IMR-90 (cell line): ENCODE measurements around the gene RGS9. TPM values are rescaled to one million over a fixed set of nuclear protein-coding genes. Genes with fewer than 3 reads are reported as not detected.

Source experiments
- ATAC-seq: fragments of 200-7000 bp; cut with Tn5 transposase; 2 replicates; pipeline ENCODE4 v1.9.1; 2020; ENCODE audit warnings: low read depth, mild to moderate bottlenecking, moderate library complexity
- BruUV-seq: library from RNA; stranded (reverse); fragments of 400-500 nt; replicated peaks from 2 replicates; lab custom pipeline; 2021; lab: Mats Ljungman, UMichigan
- CTCF ChIA-PET: fragments of 300-600 bp; formaldehyde crosslinking; extraction: SDS; loops from one replicate; lab custom pipeline; 2021; ENCODE audit warnings: antibody characterized with exemption; lab: Yijun Ruan, JAX
- POLR2A ChIA-PET: fragments of 300-600 bp; sonication (Branson Sonifier 250); formaldehyde crosslinking; loops from one replicate; lab custom pipeline; 2022; ENCODE audit warnings: antibody characterized with exemption; ENCODE audit not compliant: unreplicated experiment; lab: Charles Lee
- DNase-seq: peaks from one replicate; pipeline ENCODE4 v3.0.0; 2013
- H2AFZ ChIP-seq: replicated peaks from 2 replicates; pipeline ENCODE3; 2013; ENCODE audit warnings: low read length, mild to moderate bottlenecking; ENCODE audit not compliant: poor library complexity
- H2AK5ac ChIP-seq: 2 replicates; pipeline ENCODE4 v1.6.1; 2013; ENCODE audit warnings: low read depth, low read length, inconsistent platforms
- H2AK9ac ChIP-seq: replicated peaks from 2 replicates; pipeline ENCODE3; 2013; ENCODE audit warnings: mild to moderate bottlenecking, low read depth, low read length, moderate library complexity; ENCODE audit not compliant: poor library complexity
- H2BK120ac ChIP-seq: 2 replicates; pipeline ENCODE4 v1.6.1; 2013; ENCODE audit warnings: low read depth, low read length, inconsistent platforms
- H2BK15ac ChIP-seq: 3 replicates; pipeline ENCODE4 v1.6.1; 2013; ENCODE audit warnings: low read depth, low read length, inconsistent platforms
- H2BK20ac ChIP-seq: 2 replicates; pipeline ENCODE4 v1.6.1; 2013; ENCODE audit warnings: low read depth, mild to moderate bottlenecking, inconsistent platforms, low read length, moderate library complexity
- H2BK5ac ChIP-seq: 2 replicates; pipeline ENCODE4 v1.6.1; 2013; ENCODE audit warnings: mild to moderate bottlenecking, low read depth, low read length, inconsistent platforms; ENCODE audit not compliant: poor library complexity, severe bottlenecking
- H3K14ac ChIP-seq: replicated peaks from 2 replicates; pipeline ENCODE4 v1.6.1; 2013; ENCODE audit warnings: low read depth, low read length, inconsistent platforms
- H3K18ac ChIP-seq: 2 replicates; pipeline ENCODE4 v1.6.1; 2013; ENCODE audit warnings: low read depth, low read length, control low read depth
- H3K23ac ChIP-seq: 2 replicates; pipeline ENCODE4 v1.6.1; 2013; ENCODE audit warnings: low read depth, low read length, inconsistent platforms
- H3K27ac ChIP-seq: 2 replicates; pipeline ENCODE4 v1.5.1; 2013; ENCODE audit warnings: mild to moderate bottlenecking, control low read depth, low read length; ENCODE audit not compliant: insufficient read depth
- H3K27me3 ChIP-seq: 2 replicates; pipeline ENCODE4 v1.6.1; 2013; ENCODE audit warnings: low read length; ENCODE audit not compliant: control insufficient read depth, insufficient read depth
- H3K36me3 ChIP-seq: 2 replicates; pipeline ENCODE4 v1.6.1; 2013; ENCODE audit warnings: low read length, mixed read lengths; ENCODE audit not compliant: control insufficient read depth, insufficient read depth
- H3K4ac ChIP-seq: 2 replicates; pipeline ENCODE4 v1.6.1; 2013; ENCODE audit warnings: low read depth, low read length, inconsistent platforms
- H3K4me1 ChIP-seq: 2 replicates; pipeline ENCODE4 v1.6.1; 2013; ENCODE audit warnings: low read length, mixed read lengths; ENCODE audit not compliant: control insufficient read depth, insufficient read depth
- H3K4me2 ChIP-seq: 2 replicates; pipeline ENCODE4 v1.6.1; 2013; ENCODE audit warnings: low read depth, mild to moderate bottlenecking, control low read depth, low read length, moderate library complexity
- H3K4me3 ChIP-seq: 2 replicates; pipeline ENCODE4 v1.5.1; 2013; ENCODE audit warnings: low read depth, mild to moderate bottlenecking, control low read depth, low read length, moderate library complexity; ENCODE audit not compliant: insufficient read depth
- H3K56ac ChIP-seq: 2 replicates; pipeline ENCODE4 v1.6.1; 2013; ENCODE audit warnings: low read length, inconsistent platforms; ENCODE audit not compliant: insufficient read depth; ENCODE audit errors: extremely low read depth
- H3K79me1 ChIP-seq, 2 experiments: 2 replicates each; pipeline ENCODE4 v1.6.1; 2013; ENCODE audit warnings: low read length in 2 of 2, inconsistent platforms in 1 of 2, low read depth in 1 of 2
- H3K9ac ChIP-seq: 2 replicates; pipeline ENCODE4 v1.6.1; 2013; ENCODE audit warnings: low read depth, low read length, control low read depth
- H3K9me1 ChIP-seq: 2 replicates; pipeline ENCODE4 v1.6.1; 2013; ENCODE audit warnings: low read length, inconsistent platforms; ENCODE audit not compliant: insufficient read depth
- H3K9me3 ChIP-seq: 2 replicates; pipeline ENCODE4 v1.6.1; 2013; ENCODE audit warnings: low read length; ENCODE audit not compliant: control insufficient read depth, insufficient read depth
- H4K20me1 ChIP-seq: 2 replicates; pipeline ENCODE4 v1.6.1; 2013; ENCODE audit warnings: low read length, inconsistent platforms; ENCODE audit not compliant: insufficient read depth
- H4K5ac ChIP-seq: 2 replicates; pipeline ENCODE4 v1.6.1; 2013; ENCODE audit warnings: mild to moderate bottlenecking, low read depth, low read length, control low read depth
- H4K8ac ChIP-seq, 2 experiments: 2 replicates each; pipeline ENCODE4 v1.6.1; 2013; ENCODE audit warnings: low read depth in 2 of 2, low read length in 2 of 2, control low read depth in 1 of 2, inconsistent platforms in 1 of 2
- H4K91ac ChIP-seq: 2 replicates; pipeline ENCODE4 v1.6.1; 2013; ENCODE audit warnings: low read depth, low read length, inconsistent platforms; ENCODE audit not compliant: insufficient read depth
- MAZ ChIP-seq: IDR thresholded peaks from 2 replicates; pipeline ENCODE4 v1.6.1; 2012; ENCODE audit warnings: low read depth, mild to moderate bottlenecking, low read length, improper control_type of control experiment, moderate library complexity, borderline replicate concordance
- dilution Hi-C: fragments of 300-500 bp; cut with HindIII; formaldehyde crosslinking; loops from one replicate; pipeline ENCODE4 v1.14.3; 2018; ENCODE audit warnings: low sequenced_read_pairs; ENCODE audit not compliant: unreplicated experiment
- in situ Hi-C: fragments of 300-500 bp; cut with MboI; formaldehyde crosslinking; loops from 3 replicates; pipeline ENCODE4 v1.14.3; 2019; ENCODE audit warnings: low sequenced_read_pairs, inconsistent platforms, mixed read lengths
- intact Hi-C: fragments of 100-400 bp; cut with micrococcal nuclease; formaldehyde crosslinking; loops from 2 replicates; pipeline ENCODE4 v1.10.0; 2022
- polyA plus RNA-seq, 3 experiments: library from polyadenylated mRNA; depleted of rRNA; stranded (reverse); fragments of >200 nt; gene quantifications; 2 replicates each; pipeline ENCODE4 v1.2.3, GENCODE V29; 2012; ENCODE audit warnings: low replicate concordance in 1 of 3
- total RNA-seq: library from RNA; depleted of rRNA; stranded (reverse); fragments of >200 nt; gene quantifications from 2 replicates; pipeline ENCODE4 v1.2.3, GENCODE V29; 2012

RGS9 gene
- total and polyA plus RNA-seq, 2 of the 4 experiments (the other 2 are of a cell fraction) = 0.90 to 1.1 TPM

DNA sequence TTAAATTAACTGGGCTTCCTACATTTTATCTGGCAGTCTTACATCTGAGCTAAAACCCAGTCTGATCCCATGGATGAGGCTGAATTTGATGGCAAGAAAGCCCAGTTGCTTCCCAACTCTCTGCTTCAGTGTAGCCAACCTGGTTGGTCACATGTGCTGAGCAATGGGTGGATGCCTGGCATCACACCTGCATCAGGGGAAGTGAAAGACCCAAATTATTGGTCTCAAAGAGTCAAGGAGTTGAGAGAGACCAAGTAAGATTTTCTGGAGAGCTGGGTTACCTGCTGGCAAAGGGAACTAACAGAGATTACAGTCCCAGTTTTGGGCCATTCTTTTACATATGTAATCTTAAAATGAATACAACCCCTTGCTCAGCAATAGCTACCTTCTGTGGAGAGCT is 38.8 kb downstream of the RGS9 start:
- no peak overlapping the region for H4K5ac ChIP-seq
- in situ Hi-C loops = no loop called here
- no peak overlapping the region for H3K4ac ChIP-seq
- no peak overlapping the region for H3K56ac ChIP-seq
- H2BK120ac ChIP-seq = no peak overlapping the region; the same call in 1 of the 2 replicates
- H2AFZ ChIP-seq = no peak overlapping the region
- H3K27ac ChIP-seq = no peak overlapping the region
- BruUV-seq = no TSS peak
- no peak for TF ChIP-seq MAZ
- H3K18ac ChIP-seq = no peak overlapping the region
- ChIA-PET CTCF (no interaction called here), POLR2A (no interaction called here)
- H3K23ac ChIP-seq = no peak overlapping the region
- H3K4me1 ChIP-seq = peaks cover 13% of the 10 kb centered on the region
- H3K4me3 ChIP-seq = no peak overlapping the region
- no peaks in the 10 kb centered on the region for H3K9me3 ChIP-seq
- dilution Hi-C loops = no loop called here
- no peak overlapping the region for H3K14ac ChIP-seq
- no peak overlapping the region for H3K9ac ChIP-seq
- H4K91ac ChIP-seq = no peak overlapping the region
- no peak overlapping the region for H2AK9ac ChIP-seq
- intact Hi-C loops = no loop called here
- H2BK5ac ChIP-seq = no peak overlapping the region
- peak overlapping the region; percentile 5; the same call in 1 of the 2 replicates for H2BK20ac ChIP-seq
- no peak overlapping the region for H4K8ac ChIP-seq
- no peak for DNase-seq
- peaks cover 40% of the 10 kb centered on the region for H3K9me1 ChIP-seq
- H2BK15ac ChIP-seq = 0 out of 3 replicates have a peak overlapping the region, but pooled peaks have one; percentile 97
- ATAC-seq = no peak
- no peaks in the 10 kb centered on the region for H3K36me3 ChIP-seq
- no peak overlapping the region for H3K4me2 ChIP-seq
- H3K79me1 ChIP-seq = no peaks in the 10 kb centered on the region
- H3K27me3 ChIP-seq = no peaks in the 10 kb centered on the region
- 0 out of 2 replicates have a peak overlapping the region, but pooled peaks have one; percentile 57 for H2AK5ac ChIP-seq
- no peaks in the 10 kb centered on the region for H4K20me1 ChIP-seq
